Ishikawa (cell line): ENCODE data around the gene CCDC188.

Source experiments
- CEBPB ChIP-seq: IDR thresholded peaks from 2 replicates; pipeline ENCODE4 v1.6.1; 2012
- CREB1 ChIP-seq: IDR thresholded peaks from 2 replicates; pipeline ENCODE4 v1.6.1; 2012; ENCODE audit warnings: low read depth
- EGR1 ChIP-seq: IDR thresholded peaks from 2 replicates; pipeline ENCODE4 v1.6.1; 2012
- EP300 ChIP-seq: IDR thresholded peaks from 2 replicates; pipeline ENCODE4 v1.6.1; 2012; ENCODE audit warnings: borderline replicate concordance
- FOXM1 ChIP-seq: IDR thresholded peaks from 2 replicates; pipeline ENCODE4 v1.6.1; 2012; ENCODE audit warnings: low read depth, borderline replicate concordance
- NFIC ChIP-seq: IDR thresholded peaks from 2 replicates; pipeline ENCODE4 v1.6.1; 2012
- RAD21 ChIP-seq: IDR thresholded peaks from 2 replicates; pipeline ENCODE4 v1.6.1; 2012; ENCODE audit warnings: low read depth
- REST ChIP-seq: IDR thresholded peaks from 2 replicates; pipeline ENCODE4 v1.6.1; 2012; ENCODE audit warnings: low read depth, mild to moderate bottlenecking
- TAF1 ChIP-seq: IDR thresholded peaks from 2 replicates; pipeline ENCODE4 v1.6.1; 2012; ENCODE audit warnings: low read depth, mild to moderate bottlenecking
- TCF12 ChIP-seq: IDR thresholded peaks from 2 replicates; pipeline ENCODE4 v1.6.1; 2012; ENCODE audit warnings: low read depth
- TEAD4 ChIP-seq: IDR thresholded peaks from 2 replicates; pipeline ENCODE4 v1.6.1; 2012
- USF1 ChIP-seq: IDR thresholded peaks from 2 replicates; pipeline ENCODE4 v1.6.1; 2012
- YY1 ChIP-seq: IDR thresholded peaks from 2 replicates; pipeline ENCODE4 v1.6.1; 2012; ENCODE audit warnings: low read depth
- ZBTB7A ChIP-seq: IDR thresholded peaks from 2 replicates; pipeline ENCODE4 v1.6.1; 2012; ENCODE audit warnings: low read depth
- TF ChIP-seq, protein P1 (sequence below): IDR thresholded peaks from 2 replicates; pipeline ENCODE4 v1.6.1; 2012

CCDC188 gene

GRCh38 chr22:20176421-20177085, 25.7 kb upstream of the CCDC188 start:
- TF ChIP-seq YY1, result no peak
- no peak for TF ChIP-seq EP300
- no peak for TF ChIP-seq EGR1
- TF ChIP-seq, protein P1, sequence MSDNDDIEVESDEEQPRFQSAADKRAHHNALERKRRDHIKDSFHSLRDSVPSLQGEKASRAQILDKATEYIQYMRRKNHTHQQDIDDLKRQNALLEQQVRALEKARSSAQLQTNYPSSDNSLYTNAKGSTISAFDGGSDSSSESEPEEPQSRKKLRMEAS, result no peak
- no peak for TF ChIP-seq CREB1
- TF ChIP-seq CEBPB, result no peak
- TF ChIP-seq TEAD4, result no peak
- TF ChIP-seq FOXM1, result no peak
- no peak for TF ChIP-seq NFIC
- TF ChIP-seq ZBTB7A, result no peak
- no peak for TF ChIP-seq TAF1
- TF ChIP-seq RAD21, result no peak
- no peak for TF ChIP-seq USF1
- TF ChIP-seq TCF12, result no peak
- TF ChIP-seq REST, result no peak

- TF ChIP-seq TCF12 (no peak), FOXM1 (no peak), ZBTB7A (no peak), CREB1 (no peak), YY1 (no peak), TAF1 (no peak), EGR1 (no peak), RAD21 (no peak), REST (no peak), CEBPB (no peak), TEAD4 (no peak), NFIC (no peak), USF1 (no peak), EP300 (no peak)
- TF ChIP-seq, protein P1, result no peak
These were observed 24.7 kb upstream of the CCDC188 start for GRCh38 chr22:20175597-20175900.

DNA sequence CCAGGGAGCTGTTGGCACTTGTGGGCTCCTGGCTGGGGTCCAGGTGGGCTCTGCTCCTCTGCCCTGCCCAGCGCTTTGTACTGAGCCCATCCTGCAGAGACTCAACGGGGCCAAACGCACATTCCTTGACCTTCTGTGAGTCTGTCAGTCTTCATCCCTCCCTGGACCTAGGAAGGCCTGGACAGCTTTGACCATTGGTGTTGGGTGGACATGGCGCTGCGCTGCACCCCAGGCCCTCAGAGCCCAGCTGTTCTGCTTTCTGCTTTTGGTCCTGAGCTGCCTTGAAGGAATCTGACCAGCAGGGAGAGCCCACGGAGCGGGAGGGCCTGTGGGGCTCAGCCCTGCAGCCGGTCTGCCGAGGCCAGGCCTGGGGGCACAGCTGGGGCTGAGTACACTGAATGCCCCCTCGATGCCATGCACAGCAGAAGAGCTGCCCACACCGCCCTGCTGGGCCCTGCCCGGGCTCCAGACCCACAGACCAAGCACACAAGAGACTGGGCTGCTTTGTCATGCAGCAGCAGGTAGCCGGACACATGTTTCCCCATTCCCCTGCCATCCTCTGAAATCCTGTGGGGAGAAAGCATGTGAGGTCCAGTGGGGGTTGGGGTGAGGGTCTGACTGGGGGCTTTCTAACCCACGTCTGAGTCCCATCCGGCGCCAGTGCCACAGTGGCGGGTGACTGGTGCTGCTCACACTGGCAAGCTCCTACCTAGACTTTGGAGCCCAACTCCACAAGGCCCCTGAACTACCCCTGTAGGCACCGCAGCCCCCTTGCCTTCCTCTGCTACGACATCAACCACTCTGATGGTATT, 24.1 kb upstream of the CCDC188 start:
- TF ChIP-seq RAD21 (peak; percentile 55), FOXM1 (no peak), CREB1 (no peak)

- TF ChIP-seq TEAD4 (no peak), TAF1 (no peak), RAD21 (no peak), TCF12 (no peak), REST (no peak), EP300 (no peak), CREB1 (no peak), YY1 (no peak), FOXM1 (no peak)
These were observed 22.9 kb upstream of the CCDC188 start for GRCh38 chr22:20173772-20174171.
